GM19372 (cell line): ENCODE results near the gene SEMA6C.
A peak's percentile ranks its signal among the peaks of the same experiment; 100 is the strongest.
"Not testable (repeated sequence)": the region's sequence is repeated elsewhere in the genome, so short reads cannot be mapped to it uniquely, and the experiment has no call there.

Experiments
- ATAC-seq: cut with Tn5 transposase; IDR thresholded peaks from one replicate; pipeline ENCODE4 v1.9.1; 2021; ENCODE audit warnings: mild to moderate bottlenecking, low read depth, moderate library complexity; ENCODE audit not compliant: unreplicated experiment

SEMA6C gene

DNA sequence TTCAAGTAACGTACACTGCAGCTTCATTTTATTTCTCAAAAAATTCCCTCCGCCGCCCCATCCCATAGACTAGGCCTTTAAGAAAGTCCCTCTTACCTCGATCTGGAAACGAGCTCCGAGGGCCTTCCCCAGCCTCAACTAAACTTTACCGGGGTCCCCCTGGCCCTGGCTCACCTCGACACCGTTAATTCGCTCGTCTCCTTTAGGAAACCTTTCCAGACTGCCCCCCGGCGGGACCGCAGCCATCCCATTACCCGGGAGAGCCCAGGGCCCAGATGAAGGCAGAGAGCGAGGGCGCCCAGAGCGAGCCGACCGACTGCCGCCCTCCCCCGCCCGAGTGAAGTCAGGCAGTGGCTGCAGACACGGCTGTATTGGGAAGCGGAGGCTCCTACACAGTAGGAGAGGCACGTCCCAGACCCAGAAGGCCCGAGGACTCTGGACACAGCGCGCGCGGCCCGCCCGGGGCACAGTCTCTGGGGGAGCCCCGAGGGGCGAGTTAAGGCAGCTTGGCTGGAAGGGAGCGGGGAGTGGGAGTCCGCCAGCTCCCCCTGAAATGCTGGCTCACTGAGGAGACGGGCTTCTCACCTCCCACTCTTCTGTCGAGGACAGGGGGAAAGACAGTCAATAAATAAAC, 14.6 kb downstream of the SEMA6C start:
- ATAC-seq = no peak

DNA sequence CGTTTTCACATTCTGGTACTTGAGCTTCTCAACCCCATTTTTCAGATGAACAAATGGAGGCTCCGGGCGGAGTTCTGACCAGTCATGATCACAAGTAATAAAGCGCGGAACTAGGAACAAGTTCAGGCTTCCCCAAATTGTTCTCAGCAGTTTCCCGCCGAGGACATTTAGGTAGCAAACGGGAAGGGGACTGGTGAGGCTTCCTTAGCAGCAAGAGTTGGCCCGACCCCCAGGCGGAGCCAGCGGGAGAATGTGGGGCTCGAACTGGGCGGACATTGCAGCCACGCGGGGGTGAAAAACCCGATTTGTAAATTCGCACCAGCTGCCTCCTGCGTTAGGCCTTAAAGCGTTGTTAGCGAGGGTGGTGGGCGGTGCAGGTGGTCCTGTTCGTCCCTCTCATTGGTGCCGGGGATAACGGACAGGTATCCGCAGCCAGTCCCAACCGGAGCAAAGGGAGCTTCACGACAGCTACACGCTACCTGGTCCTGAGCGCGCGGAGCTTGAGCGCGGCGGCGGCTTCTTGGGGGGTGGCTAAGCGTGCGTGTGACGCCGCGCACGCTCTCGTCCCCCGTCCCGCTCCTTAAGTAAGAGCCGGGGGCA, 15.3 kb downstream of the SEMA6C start:
- ATAC-seq = peak; percentile 65

DNA sequence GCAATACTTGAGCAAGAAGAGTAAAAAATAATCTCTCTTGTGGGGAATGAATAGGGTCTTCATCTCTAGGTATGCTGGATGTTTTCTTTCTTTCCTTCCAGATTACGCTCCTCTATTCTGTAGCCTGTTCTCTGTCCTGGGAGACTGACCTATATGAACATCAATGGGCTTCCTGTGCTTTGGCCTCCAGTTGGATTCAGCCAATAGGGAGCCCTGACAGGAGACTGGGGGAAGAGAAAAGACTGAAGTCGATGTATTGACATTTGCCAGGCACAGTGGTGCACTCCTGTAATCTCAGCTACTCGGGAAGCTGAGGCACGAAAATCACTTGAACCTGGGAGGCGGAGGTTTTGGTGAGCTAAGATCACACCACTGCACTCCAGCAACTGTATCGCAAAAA, 17.6 kb downstream of the SEMA6C start:
- ATAC-seq = no peak

DNA sequence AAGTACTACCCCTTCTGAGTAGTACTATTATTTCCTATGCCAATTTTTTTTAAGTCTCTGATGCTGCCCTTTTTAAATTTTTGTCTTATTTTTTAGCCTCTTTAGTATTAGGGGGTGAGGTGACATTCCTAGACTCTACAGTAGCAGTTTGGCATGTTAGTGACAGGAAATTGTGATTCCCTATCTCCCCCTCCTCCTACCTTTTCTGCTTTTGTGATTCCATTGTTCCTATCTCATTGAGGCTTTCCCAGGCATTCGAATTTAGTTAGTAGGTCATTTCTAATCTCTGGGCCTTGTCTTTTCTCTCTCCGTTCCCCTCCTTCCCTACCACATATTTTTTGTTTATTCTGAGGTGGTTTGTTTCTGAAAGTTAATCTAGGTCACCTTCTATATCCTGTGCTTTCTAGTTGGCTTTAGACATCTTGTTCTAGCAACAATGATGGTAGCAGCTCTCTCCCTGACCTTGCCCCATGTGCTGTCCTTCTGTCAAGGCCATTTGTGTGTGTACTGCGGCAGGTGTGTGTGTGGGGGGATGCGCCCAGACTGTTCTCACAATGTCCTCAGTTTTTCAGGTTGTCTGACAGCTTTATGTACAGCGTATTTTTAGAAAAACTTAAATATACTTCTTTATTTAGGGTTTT, 21.5 kb downstream of the SEMA6C start:
- ATAC-seq = no peak

- no peak for ATAC-seq
These were observed 32.6 kb downstream of the SEMA6C start for GRCh38 chr1:151113877-151114276.

DNA sequence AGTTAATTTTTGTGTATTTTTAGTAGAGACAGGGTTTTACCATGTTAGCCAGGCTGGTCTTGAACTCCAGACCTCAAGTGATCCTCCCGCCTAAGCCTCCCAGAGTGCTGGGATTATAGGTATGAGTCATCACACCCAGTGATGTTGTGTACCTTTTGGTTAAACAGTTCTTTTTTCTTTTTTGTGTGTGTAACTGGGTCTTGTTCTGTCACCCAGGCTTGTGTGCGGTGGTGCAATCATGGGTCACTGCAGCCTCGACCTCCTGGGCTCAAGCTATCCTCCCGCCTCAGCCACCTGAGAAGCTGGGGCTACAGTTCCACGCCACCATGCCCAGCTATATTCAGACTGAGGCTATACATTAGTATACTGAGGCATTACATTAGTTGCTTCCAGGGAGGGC, 38.1 kb downstream of the SEMA6C start:
- ATAC-seq = no peak

- ATAC-seq = no peak
These were observed 39.5 kb downstream of the SEMA6C start for GRCh38 chr1:151106894-151107293.

- no peak for ATAC-seq
These were observed 41.8 kb downstream of the SEMA6C start for GRCh38 chr1:151104630-151105029.

DNA sequence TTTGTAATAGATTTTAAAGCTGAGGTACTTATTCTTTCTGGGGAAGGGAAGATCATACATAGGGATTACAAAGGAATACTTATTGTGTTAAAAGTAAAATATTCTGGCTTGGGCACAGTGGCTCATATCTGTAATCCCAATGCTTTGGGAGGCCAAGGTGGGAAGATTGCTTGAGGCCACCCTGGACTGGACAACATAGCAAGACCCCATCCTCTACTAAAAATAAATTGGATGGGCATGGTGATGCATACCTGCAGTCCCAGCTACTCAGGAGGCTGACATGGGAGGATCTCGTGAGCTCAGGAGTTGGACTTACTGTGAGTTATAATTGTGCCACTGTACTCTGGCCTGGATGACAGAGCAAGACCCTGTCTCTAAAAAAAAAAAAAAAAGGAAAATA, 48.3 kb downstream of the SEMA6C start:
- no peak for ATAC-seq

- not testable (repeated sequence) for ATAC-seq
These were observed 49.0 kb downstream of the SEMA6C start for GRCh38 chr1:151097426-151097825.

GRCh38 chr1:151085953-151086559, 60.4 kb downstream of the SEMA6C start:
- no peak for ATAC-seq
